GM13977 (cell line): Measurements from ENCODE around the gene DYNC1LI2.
A peak's percentile ranks its signal among the peaks of the same experiment; 100 is the strongest.

Experiments
- DNase-seq: peaks from one replicate; pipeline ENCODE4 v3.0.0; 2012; ENCODE audit warnings: low spot score
- in situ Hi-C: fragments of 300-500 bp; cut with MboI; formaldehyde crosslinking; loops from one replicate; pipeline ENCODE4 v1.12.0; 2022; ENCODE audit warnings: low sequenced_read_pairs, low pct_unique_long_range_greater_than_20kb, mixed read lengths, inconsistent platforms; ENCODE audit not compliant: unreplicated experiment
- TF ChIP-seq, protein P1 (sequence below): IDR thresholded peaks from 2 replicates; pipeline ENCODE4 v1.5.1; 2012; ENCODE audit warnings: mild to moderate bottlenecking, control low read depth; ENCODE audit not compliant: insufficient read depth; ENCODE audit errors: extremely low read depth, missing control alignments

The DYNC1LI2 gene

GRCh38 chr16:66728117-66728787 lies 23.2 kb downstream of the DYNC1LI2 start:
- peak; percentile 60 for DNase-seq
- TF ChIP-seq, protein P1, sequence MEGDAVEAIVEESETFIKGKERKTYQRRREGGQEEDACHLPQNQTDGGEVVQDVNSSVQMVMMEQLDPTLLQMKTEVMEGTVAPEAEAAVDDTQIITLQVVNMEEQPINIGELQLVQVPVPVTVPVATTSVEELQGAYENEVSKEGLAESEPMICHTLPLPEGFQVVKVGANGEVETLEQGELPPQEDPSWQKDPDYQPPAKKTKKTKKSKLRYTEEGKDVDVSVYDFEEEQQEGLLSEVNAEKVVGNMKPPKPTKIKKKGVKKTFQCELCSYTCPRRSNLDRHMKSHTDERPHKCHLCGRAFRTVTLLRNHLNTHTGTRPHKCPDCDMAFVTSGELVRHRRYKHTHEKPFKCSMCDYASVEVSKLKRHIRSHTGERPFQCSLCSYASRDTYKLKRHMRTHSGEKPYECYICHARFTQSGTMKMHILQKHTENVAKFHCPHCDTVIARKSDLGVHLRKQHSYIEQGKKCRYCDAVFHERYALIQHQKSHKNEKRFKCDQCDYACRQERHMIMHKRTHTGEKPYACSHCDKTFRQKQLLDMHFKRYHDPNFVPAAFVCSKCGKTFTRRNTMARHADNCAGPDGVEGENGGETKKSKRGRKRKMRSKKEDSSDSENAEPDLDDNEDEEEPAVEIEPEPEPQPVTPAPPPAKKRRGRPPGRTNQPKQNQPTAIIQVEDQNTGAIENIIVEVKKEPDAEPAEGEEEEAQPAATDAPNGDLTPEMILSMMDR, result peak; percentile 60
- in situ Hi-C loops, result loop anchor here (25.0 kb wide), 1 partner anchor 316 kb away; no protein-coding TSS in a partner anchor

GRCh38 chr16:66720766-66721165 lies 30.6 kb downstream of the DYNC1LI2 start:
- DNase-seq, result no peak
- in situ Hi-C loops, result no loop called here
- TF ChIP-seq, protein P1, result no peak

DNA sequence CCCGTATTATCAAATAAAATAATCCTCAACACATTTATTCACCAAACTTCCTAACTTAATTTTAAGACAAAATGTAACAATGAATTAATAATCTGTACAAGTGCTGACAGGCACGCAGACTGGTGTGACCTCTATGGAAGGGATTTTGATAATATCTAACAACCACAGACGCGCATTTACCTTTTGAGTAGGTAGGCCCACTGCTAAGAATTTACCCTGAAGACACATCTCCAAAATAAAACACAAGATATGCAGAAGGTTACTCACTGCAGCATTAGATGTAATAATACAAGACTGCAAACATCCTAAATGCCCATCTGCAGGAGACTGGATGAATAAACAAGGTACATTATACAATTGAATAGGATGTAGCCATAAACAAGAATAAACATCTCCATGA lies 32.2 kb downstream of the DYNC1LI2 start:
- TF ChIP-seq, protein P1, result no peak
- DNase-seq, result no peak
- in situ Hi-C loops, result no loop called here

DNA sequence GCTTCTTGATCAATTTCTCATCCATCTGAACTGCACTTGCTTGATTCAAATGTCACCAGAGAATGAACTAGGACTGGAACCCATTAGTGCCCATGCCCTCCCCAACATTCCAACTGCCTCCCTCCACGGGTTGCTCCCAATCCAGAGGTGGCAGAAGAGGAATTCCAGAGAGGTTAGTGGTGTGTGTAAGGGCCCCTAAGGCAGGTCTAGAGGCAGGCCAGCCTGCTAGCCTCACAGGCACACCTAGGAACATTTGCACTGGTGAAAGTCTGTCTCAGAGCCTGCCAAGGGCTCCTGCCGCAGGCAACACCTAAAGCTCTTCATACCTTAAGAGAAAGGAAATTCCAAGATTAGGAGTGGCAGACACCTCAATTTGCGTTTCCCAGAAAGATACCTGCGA lies 33.6 kb downstream of the DYNC1LI2 start:
- no peak for DNase-seq
- TF ChIP-seq, protein P1, result no peak
- in situ Hi-C loops, result no loop called here

GRCh38 chr16:66717112-66717675 lies 34.2 kb downstream of the DYNC1LI2 start:
- in situ Hi-C loops, result no loop called here
- no peak for DNase-seq
- TF ChIP-seq, protein P1, result peak; percentile 40

DNA sequence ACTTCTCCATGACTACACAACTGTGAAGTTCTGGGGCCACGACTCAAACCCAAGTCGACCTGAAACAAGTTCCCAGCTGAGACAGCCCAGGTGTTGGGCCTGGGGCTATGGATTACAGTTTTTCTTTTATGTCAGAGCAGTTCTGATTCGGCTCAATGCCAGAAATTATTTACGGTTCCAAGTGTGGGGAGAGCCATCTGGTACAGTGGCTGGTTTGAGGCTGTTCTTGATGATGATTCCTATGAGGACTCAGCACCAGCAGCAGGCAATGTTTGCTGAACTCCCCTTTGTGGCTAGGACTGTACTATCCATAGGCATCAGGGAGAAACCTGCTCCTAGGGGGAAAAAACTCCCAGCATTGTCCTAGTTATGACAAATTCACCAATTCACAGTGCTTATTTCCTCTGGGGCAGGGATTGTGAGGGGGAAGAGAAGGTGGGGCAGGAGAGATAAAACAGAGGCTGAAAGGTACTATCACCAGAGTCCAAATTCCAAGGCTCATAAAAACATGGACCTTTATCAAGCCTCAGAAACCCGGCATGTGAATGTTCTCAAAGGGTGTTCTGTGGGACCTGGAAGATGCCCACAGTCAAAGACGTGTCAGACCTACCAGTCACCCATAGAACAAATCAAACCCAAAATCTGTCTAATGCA lies 36.6 kb downstream of the DYNC1LI2 start:
- in situ Hi-C loops, result no loop called here
- DNase-seq, result no peak
- TF ChIP-seq, protein P1, result no peak
